Activated T-helper 1 cell treated with anti-CD3 and anti-CD28 coated beads, Interleukin-2, amount 50 U/mL, for 16 hours (primary cell): ENCODE results near the gene GJB2.

ENCODE experiments used
- DNase-seq, 2 donors: peaks; one replicate each; pipeline ENCODE4 v3.0.0-alpha.2; 2020; ENCODE audit warnings: low read depth in 1 of 2, low spot score in 1 of 2

The GJB2 gene

GRCh38 chr13:20142927-20143480 lies 49.7 kb downstream of the GJB2 start:
- DNase-seq = no peak

- DNase-seq = no peak
Observed at GRCh38 chr13:20142023-20142926, 50.5 kb downstream of the GJB2 start.

DNA sequence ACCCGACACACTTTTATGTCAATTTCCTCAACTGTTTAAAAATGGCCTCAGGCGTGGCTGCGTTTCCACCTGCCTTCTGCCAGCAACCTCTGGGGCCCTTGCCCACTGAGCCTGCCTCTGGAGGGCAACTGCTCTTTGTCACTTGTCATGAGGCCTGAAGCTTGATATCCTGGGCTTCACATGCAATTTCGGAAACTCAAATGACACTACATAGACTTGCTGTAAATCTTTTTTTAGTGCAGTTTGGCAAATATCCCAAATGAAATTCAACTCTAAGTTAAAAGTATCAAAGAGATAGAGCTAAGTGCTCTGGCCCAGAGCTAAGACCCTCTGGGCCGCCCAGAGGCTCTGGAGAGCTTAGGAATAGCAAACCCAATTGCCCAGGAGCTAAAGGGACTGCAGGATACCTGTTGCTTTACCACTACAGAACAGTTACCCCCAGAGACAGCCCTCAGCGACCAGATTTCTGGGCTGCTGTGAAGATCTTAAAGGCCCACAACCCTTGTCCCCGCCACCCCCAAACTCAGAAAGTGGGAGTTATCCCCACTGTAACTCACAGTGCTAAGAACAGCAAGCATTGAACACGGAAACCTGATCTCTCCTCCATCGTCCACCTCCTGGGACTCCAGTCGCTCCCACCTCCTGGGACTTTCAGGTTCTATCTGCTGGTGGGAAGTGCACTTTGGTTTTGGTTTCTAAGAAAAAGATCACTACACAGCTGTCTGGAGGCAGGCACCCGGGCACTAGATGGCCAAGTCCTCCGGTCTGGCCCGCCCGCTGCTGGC lies 51.3 kb downstream of the GJB2 start:
- no peak for DNase-seq

- DNase-seq = no peak
Observed at GRCh38 chr13:20140487-20140886, 52.3 kb downstream of the GJB2 start.

DNA sequence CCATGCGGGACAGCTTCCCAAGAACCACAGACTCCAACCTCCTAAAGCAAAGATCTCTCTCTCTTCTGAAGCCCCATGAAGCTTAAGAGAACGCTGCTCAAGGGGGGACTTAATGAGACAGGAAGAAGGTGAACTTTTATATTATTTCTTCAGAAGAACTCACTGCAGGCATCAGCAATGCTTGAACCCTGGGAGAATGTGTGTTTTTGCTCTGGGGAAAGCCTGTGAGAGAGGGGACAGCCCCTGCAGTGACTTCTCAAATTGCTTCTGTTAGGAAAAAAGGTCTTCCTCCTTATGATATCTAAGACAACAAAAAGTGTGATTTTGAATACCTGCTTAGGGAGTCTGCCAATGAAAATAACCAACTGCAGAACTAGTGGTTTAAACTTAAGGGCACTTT lies 54.9 kb downstream of the GJB2 start:
- no peak for DNase-seq
